ENCODE results near the gene ARFGAP1.

The ARFGAP1 gene

GRCh38 chr20:63253065-63253437, 19.6 kb upstream of the ARFGAP1 start:
- no peak; the same call in 1 of the 3 replicates for ATAC-seq
- no peak for TF ChIP-seq ARNTL (CRISPR knock-in tag; IDR thresholded peaks at IDR 0.05; ENCODE audit: borderline replicate concordance, low read depth)

DNA sequence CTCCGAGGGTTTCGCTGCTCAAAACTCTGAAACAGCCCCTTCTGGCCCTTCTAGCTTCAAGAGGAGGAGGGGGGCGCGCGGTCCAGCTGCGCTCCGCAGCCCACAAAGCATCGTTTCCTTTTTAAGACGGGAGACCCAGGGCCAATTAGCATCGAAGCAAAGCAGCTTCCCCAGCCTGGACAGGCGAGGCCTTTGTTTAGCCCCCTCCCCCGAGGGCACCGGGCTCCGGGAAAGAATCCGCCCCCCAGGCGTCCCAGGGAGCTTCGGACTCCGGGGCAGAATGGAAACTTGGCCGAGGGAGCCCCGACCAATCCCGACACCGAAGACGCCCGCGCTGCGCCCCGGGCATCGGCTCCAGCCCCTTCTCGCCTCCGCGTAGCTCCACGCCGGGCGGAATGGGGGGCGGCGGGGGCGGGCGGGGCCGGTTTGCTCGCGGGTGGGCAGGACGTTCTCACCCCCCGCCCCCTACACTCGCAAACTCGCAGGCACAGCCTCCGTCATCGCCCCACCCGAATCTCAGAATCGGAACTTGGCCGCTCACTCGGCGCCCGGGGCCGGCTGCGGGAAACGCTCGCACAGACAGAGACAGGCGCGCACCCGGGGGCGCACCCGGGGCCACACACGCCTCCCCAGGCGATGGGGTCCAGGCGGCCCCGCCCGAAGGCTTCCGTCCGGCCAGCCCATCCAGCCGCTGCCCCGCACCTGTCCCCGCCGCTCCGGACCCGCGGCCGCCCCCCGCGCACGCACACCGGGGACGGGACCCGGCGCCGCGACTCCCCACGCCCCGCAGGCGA, 19.0 kb upstream of the ARFGAP1 start:
- ATAC-seq: no peak; the same call in 2 of the 3 replicates

DNA sequence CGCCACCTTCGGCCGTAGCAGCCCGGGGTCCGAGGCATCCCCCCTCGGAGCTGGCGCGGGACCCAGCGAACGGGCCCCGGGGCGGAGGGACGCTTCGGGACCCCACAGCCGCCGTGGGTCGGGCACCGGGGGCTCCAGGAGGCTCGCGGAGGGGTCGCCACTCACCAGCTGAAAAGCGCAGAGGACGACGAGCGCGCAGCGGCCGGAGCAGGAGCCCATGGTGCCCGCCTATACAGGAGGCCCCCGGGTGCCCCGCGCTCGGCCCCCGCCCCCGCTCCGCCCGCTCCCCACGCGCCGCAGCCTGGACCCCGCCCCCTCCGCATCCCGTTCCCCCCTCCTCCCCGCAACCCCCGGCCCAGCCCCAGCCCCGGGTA, 18.4 kb upstream of the ARFGAP1 start, which contains the start of gene NKAIN4:
Gene NKAIN4, minus strand, starts transcription at position 232 of the 374 bp plus-strand sequence. Its CDS starts 13 bp downstream, at position 219.
- TF ChIP-seq, protein P1, sequence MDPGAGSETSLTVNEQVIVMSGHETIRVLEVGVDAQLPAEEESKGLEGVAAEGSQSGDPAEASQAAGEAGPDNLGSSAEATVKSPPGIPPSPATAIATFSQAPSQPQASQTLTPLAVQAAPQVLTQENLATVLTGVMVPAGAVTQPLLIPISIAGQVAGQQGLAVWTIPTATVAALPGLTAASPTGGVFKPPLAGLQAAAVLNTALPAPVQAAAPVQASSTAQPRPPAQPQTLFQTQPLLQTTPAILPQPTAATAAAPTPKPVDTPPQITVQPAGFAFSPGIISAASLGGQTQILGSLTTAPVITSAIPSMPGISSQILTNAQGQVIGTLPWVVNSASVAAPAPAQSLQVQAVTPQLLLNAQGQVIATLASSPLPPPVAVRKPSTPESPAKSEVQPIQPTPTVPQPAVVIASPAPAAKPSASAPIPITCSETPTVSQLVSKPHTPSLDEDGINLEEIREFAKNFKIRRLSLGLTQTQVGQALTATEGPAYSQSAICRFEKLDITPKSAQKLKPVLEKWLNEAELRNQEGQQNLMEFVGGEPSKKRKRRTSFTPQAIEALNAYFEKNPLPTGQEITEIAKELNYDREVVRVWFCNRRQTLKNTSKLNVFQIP (CRISPR knock-in tag; IDR thresholded peaks at IDR 0.05; ENCODE audit: borderline replicate concordance, low read depth): no peak
- TF ChIP-seq ZFP30 (CRISPR knock-in tag; IDR thresholded peaks at IDR 0.05) (no peak), CSRNP3 (CRISPR knock-in tag; IDR thresholded peaks at IDR 0.05) (no peak), GLIS3 (CRISPR knock-in tag; IDR thresholded peaks at IDR 0.05) (no peak), ZC3H10 (CRISPR knock-in tag; IDR thresholded peaks at IDR 0.05) (no peak)
- TF ChIP-seq, protein P2, sequence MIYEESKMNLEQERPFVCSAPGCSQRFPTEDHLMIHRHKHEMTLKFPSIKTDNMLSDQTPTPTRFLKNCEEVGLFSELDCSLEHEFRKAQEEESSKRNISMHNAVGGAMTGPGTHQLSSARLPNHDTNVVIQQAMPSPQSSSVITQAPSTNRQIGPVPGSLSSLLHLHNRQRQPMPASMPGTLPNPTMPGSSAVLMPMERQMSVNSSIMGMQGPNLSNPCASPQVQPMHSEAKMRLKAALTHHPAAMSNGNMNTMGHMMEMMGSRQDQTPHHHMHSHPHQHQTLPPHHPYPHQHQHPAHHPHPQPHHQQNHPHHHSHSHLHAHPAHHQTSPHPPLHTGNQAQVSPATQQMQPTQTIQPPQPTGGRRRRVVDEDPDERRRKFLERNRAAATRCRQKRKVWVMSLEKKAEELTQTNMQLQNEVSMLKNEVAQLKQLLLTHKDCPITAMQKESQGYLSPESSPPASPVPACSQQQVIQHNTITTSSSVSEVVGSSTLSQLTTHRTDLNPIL (CRISPR knock-in tag; IDR thresholded peaks at IDR 0.05; ENCODE audit: low read depth): no peak
- ATAC-seq: no peak

More for the DNA sequence above, 19.0 kb upstream of the ARFGAP1 start:
- no peak for TF ChIP-seq ZC3H10 (CRISPR knock-in tag; IDR thresholded peaks at IDR 0.05)
- no peak for TF ChIP-seq CSRNP3 (CRISPR knock-in tag; IDR thresholded peaks at IDR 0.05)
- no peak for TF ChIP-seq TSHZ2 (CRISPR knock-in tag; IDR thresholded peaks at IDR 0.05)
- TF ChIP-seq, protein P2 (CRISPR knock-in tag; IDR thresholded peaks at IDR 0.05; ENCODE audit: low read depth): no peak
- no peak for TF ChIP-seq ZNF70 (CRISPR knock-in tag; IDR thresholded peaks at IDR 0.05)
- TF ChIP-seq OSR1 (CRISPR knock-in tag; IDR thresholded peaks at IDR 0.05): no peak
- no peak for TF ChIP-seq PPARA (CRISPR knock-in tag; IDR thresholded peaks at IDR 0.05; ENCODE audit: borderline replicate concordance)
- TF ChIP-seq BACH2 (CRISPR knock-in tag; IDR thresholded peaks at IDR 0.05; ENCODE audit: borderline replicate concordance): no peak
- TF ChIP-seq TOX (CRISPR knock-in tag; IDR thresholded peaks at IDR 0.05; ENCODE audit: borderline replicate concordance): no peak
- TF ChIP-seq SNAI2 (CRISPR knock-in tag; IDR thresholded peaks at IDR 0.05): no peak
- no peak for TF ChIP-seq ZFP3 (CRISPR knock-in tag; IDR thresholded peaks at IDR 0.05)
- TF ChIP-seq CSDC2 (CRISPR knock-in tag; IDR thresholded peaks at IDR 0.05): no peak
- TF ChIP-seq, protein P1 (CRISPR knock-in tag; IDR thresholded peaks at IDR 0.05; ENCODE audit: borderline replicate concordance, low read depth): no peak
- no peak for TF ChIP-seq ISL1 (CRISPR knock-in tag; IDR thresholded peaks at IDR 0.05)
